ENCODE data around the gene GLP2R. TPM values are rescaled to one million over a fixed set of nuclear protein-coding genes. Genes with fewer than 3 reads are reported as not detected.

Gene GLP2R
- total RNA-seq, 2 experiments from 2014 or later = not detected

- ChIA-PET CTCF (no interaction called here), POLR2A (no interaction called here)
- H3K9me3 Mint-ChIP-seq = no peaks in the 10 kb centered on the region
- H3K4me1 Mint-ChIP-seq (ENCODE audit: low read depth) = no peaks in the 10 kb centered on the region
- H3K4me3 Mint-ChIP-seq = no peak overlapping the region
- ATAC-seq = no peak
- TF ChIP-seq CTCF (IDR thresholded peaks at IDR 0.05) = no peak
- peaks cover 3% of the 10 kb centered on the region for H3K27me3 Mint-ChIP-seq
- H3K36me3 Mint-ChIP-seq (ENCODE audit: low read depth) = no peaks in the 10 kb centered on the region
- H3K27ac Mint-ChIP-seq = no peak overlapping the region
- no peak for DNase-seq
- intact Hi-C loops (cut with micrococcal nuclease) = no loop called here
Observed at GRCh38 chr17:9913476-9913875, 87.8 kb downstream of the GLP2R start.

GRCh38 chr17:9916108-9916507, 90.4 kb downstream of the GLP2R start:
- Mint-ChIP-seq H3K27ac (no peak overlapping the region), H3K27me3 (no peaks in the 10 kb centered on the region), H3K4me1 (ENCODE audit: low read depth) (no peaks in the 10 kb centered on the region), H3K4me3 (no peak overlapping the region), H3K9me3 (no peaks in the 10 kb centered on the region), H3K36me3 (ENCODE audit: low read depth) (no peaks in the 10 kb centered on the region)
- CTCF ChIA-PET = no interaction called here
- intact Hi-C loops (cut with micrococcal nuclease) = no loop called here
- TF ChIP-seq CTCF (IDR thresholded peaks at IDR 0.05) = no peak
- ATAC-seq (no peak), DNase-seq (no peak)
- POLR2A ChIA-PET = no interaction called here

GRCh38 chr17:9917131-9917530, 91.4 kb downstream of the GLP2R start:
- CTCF ChIA-PET = no interaction called here

GRCh38 chr17:9917801-9918200, 92.1 kb downstream of the GLP2R start:
- DNase-seq = no peak
- ChIA-PET CTCF (no interaction called here), POLR2A (no interaction called here)
- ATAC-seq = no peak
- H3K4me1 Mint-ChIP-seq (ENCODE audit: low read depth) = no peaks in the 10 kb centered on the region
- no peaks in the 10 kb centered on the region for H3K27me3 Mint-ChIP-seq
- H3K4me3 Mint-ChIP-seq = no peak overlapping the region
- no peak for TF ChIP-seq CTCF (IDR thresholded peaks at IDR 0.05)
- no peaks in the 10 kb centered on the region for H3K36me3 Mint-ChIP-seq (ENCODE audit: low read depth)
- no peaks in the 10 kb centered on the region for H3K9me3 Mint-ChIP-seq
- no peak overlapping the region for H3K27ac Mint-ChIP-seq
- intact Hi-C loops (cut with micrococcal nuclease) = no loop called here

More at GRCh38 chr17:9917131-9917530, 91.4 kb downstream of the GLP2R start:
- H3K27ac Mint-ChIP-seq = no peak overlapping the region
- no peaks in the 10 kb centered on the region for H3K27me3 Mint-ChIP-seq
- DNase-seq = no peak
- H3K9me3 Mint-ChIP-seq = no peaks in the 10 kb centered on the region
- POLR2A ChIA-PET = no interaction called here
- H3K4me1 Mint-ChIP-seq (ENCODE audit: low read depth) = no peaks in the 10 kb centered on the region
- H3K36me3 Mint-ChIP-seq (ENCODE audit: low read depth) = no peaks in the 10 kb centered on the region
- ATAC-seq = no peak
- no peak for TF ChIP-seq CTCF (IDR thresholded peaks at IDR 0.05)
- H3K4me3 Mint-ChIP-seq = no peak overlapping the region
- intact Hi-C loops (cut with micrococcal nuclease) = no loop called here

- DNase-seq = no peak
- TF ChIP-seq CTCF (IDR thresholded peaks at IDR 0.05) = no peak
- ChIA-PET POLR2A (no interaction called here), CTCF (no interaction called here)
- H3K4me1 Mint-ChIP-seq (ENCODE audit: low read depth) = no peaks in the 10 kb centered on the region
- no peaks in the 10 kb centered on the region for H3K9me3 Mint-ChIP-seq
- no peak overlapping the region for H3K4me3 Mint-ChIP-seq
- intact Hi-C loops (cut with micrococcal nuclease) = no loop called here
- H3K27ac Mint-ChIP-seq = no peak overlapping the region
- no peaks in the 10 kb centered on the region for H3K36me3 Mint-ChIP-seq (ENCODE audit: low read depth)
- ATAC-seq = no peak
- no peaks in the 10 kb centered on the region for H3K27me3 Mint-ChIP-seq
Observed at GRCh38 chr17:9918352-9918751, 92.6 kb downstream of the GLP2R start.

All from activated CD8-positive, alpha-beta T cell treated with anti-CD3 and anti-CD28 coated beads for 36 hours (primary cell).